GM12878 (cell line): ENCODE measurements around the gene RAB3C.

ENCODE experiments used
- BHLHE40 ChIP-seq, 2 experiments: fragments of 450-650 bp in 1 of 2; IDR thresholded peaks; 2 replicates each; pipeline ENCODE4 v1.6.1; 2011 to 2017; ENCODE audit warnings: low read depth in 2 of 2, borderline replicate concordance in 1 of 2, improper control_type of control experiment in 1 of 2, low read length in 1 of 2, mild to moderate bottlenecking in 1 of 2
- CEBPB ChIP-seq, 2 experiments: fragments of 150-350 bp in 1 of 2; IDR thresholded peaks; 2 replicates each; pipeline ENCODE4 v1.6.1; 2012 to 2014; ENCODE audit warnings: low read depth in 2 of 2, low read length in 2 of 2, borderline replicate concordance in 1 of 2, inconsistent platforms in 1 of 2
- CTCF ChIP-seq, 3 experiments: IDR thresholded peaks in 2 of 3; conservative IDR thresholded peaks in 1 of 3; 2 replicates each; pipeline ENCODE4 v1.5.1; 2011; ENCODE audit warnings: low read depth in 3 of 3, low read length in 3 of 3, mild to moderate bottlenecking in 3 of 3, control low read depth in 2 of 3, moderate library complexity in 2 of 3, inconsistent platforms in 1 of 3, mixed read lengths in 1 of 3; ENCODE audit not compliant: control insufficient read depth in 2 of 3, insufficient read depth in 1 of 3; ENCODE audit errors: extremely low read depth in 1 of 3
- EP300 ChIP-seq, 2 experiments: fragments of 150-350 bp in 1 of 2; IDR thresholded peaks; 2 replicates each; pipeline ENCODE4 v1.6.1; 2011 to 2012; ENCODE audit warnings: low read depth in 2 of 2, low read length in 2 of 2, borderline replicate concordance in 1 of 2, improper control_type of control experiment in 1 of 2, inconsistent platforms in 1 of 2; ENCODE audit not compliant: control insufficient read depth in 1 of 2
- ESRRA ChIP-seq: IDR thresholded peaks from 2 replicates; pipeline ENCODE4 v1.6.1; 2012; ENCODE audit warnings: mild to moderate bottlenecking, low read length, improper control_type of control experiment
- EZH2 ChIP-seq: IDR thresholded peaks from 2 replicates; pipeline ENCODE4 v1.6.1; 2012; ENCODE audit warnings: low read depth, mild to moderate bottlenecking, control low read depth, inconsistent platforms, low read length, borderline replicate concordance; ENCODE audit not compliant: control insufficient read depth
- KAT2A ChIP-seq: conservative IDR thresholded peaks from 2 replicates; pipeline ENCODE4 v1.6.1; 2011; ENCODE audit warnings: low read depth, low read length; ENCODE audit not compliant: control insufficient read depth
- MEF2B ChIP-seq: fragments of 450-650 bp; IDR thresholded peaks from 2 replicates; pipeline ENCODE4 v1.6.1; 2018; ENCODE audit warnings: mild to moderate bottlenecking, moderate library complexity; ENCODE audit not compliant: partially characterized antibody, poor library complexity, severe bottlenecking
- POLR2A ChIP-seq: IDR thresholded peaks from 2 replicates; pipeline ENCODE4 v1.6.1; 2011; ENCODE audit warnings: low read depth, mild to moderate bottlenecking, low read length
- RB1 ChIP-seq: fragments of 450-650 bp; formaldehyde crosslinking; IDR thresholded peaks from 2 replicates; pipeline ENCODE4 v1.6.1; 2017; ENCODE audit warnings: mild to moderate bottlenecking, borderline replicate concordance
- TCF12 ChIP-seq: IDR thresholded peaks from 2 replicates; pipeline ENCODE4 v1.6.1; 2011; ENCODE audit warnings: low read depth, mild to moderate bottlenecking, low read length
- ZZZ3 ChIP-seq: IDR thresholded peaks from 2 replicates; pipeline ENCODE4 v1.6.1; 2011; ENCODE audit warnings: low read depth; ENCODE audit not compliant: control insufficient read depth, insufficient read length
- TF ChIP-seq, protein P1 (sequence below): IDR thresholded peaks from 2 replicates; pipeline ENCODE4 v1.6.1; 2012; ENCODE audit warnings: low read depth, low read length, improper control_type of control experiment
- TF ChIP-seq, protein P2 (sequence below): IDR thresholded peaks from 2 replicates; pipeline ENCODE4 v1.6.1; 2011; ENCODE audit warnings: low read depth, mild to moderate bottlenecking, low read length, moderate library complexity, borderline replicate concordance; ENCODE audit errors: extremely low read depth

DNA sequence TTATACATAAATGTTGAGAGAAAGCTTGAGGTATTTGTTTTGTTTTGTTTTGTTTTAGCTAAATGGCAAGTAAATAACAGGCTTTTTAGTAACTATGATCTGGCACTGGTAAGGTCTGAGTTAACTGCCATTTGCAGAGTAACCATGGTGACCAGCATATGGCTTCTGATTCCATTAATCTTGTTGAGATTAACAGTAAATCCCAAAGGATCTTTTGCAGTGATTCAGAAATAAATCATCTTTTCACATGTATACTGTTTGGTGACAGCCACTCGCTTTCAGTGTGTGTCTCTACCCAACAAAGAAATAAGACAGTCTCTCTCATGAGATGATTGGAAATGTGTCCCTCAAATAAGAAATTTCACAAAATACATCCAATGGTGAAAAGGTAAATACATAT, 235.6 kb downstream of the RAB3C start:
- no peak for TF ChIP-seq TCF12
- no peak for TF ChIP-seq BHLHE40 (IDR thresholded peaks at IDR 0.05; ENCODE audit: borderline replicate concordance in 1 of 2, low read depth in 2 of 2, low read length in 1 of 2)
- TF ChIP-seq ZZZ3: no peak
- TF ChIP-seq KAT2A: no peak
- no peak for TF ChIP-seq EZH2
- TF ChIP-seq, protein P1, sequence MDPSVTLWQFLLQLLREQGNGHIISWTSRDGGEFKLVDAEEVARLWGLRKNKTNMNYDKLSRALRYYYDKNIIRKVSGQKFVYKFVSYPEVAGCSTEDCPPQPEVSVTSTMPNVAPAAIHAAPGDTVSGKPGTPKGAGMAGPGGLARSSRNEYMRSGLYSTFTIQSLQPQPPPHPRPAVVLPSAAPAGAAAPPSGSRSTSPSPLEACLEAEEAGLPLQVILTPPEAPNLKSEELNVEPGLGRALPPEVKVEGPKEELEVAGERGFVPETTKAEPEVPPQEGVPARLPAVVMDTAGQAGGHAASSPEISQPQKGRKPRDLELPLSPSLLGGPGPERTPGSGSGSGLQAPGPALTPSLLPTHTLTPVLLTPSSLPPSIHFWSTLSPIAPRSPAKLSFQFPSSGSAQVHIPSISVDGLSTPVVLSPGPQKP: no peak
- TF ChIP-seq RB1: no peak
- TF ChIP-seq ESRRA: no peak
- TF ChIP-seq, protein P2, sequence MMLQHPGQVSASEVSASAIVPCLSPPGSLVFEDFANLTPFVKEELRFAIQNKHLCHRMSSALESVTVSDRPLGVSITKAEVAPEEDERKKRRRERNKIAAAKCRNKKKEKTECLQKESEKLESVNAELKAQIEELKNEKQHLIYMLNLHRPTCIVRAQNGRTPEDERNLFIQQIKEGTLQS: no peak
- no peak for TF ChIP-seq EP300 (IDR thresholded peaks at IDR 0.05; ENCODE audit: borderline replicate concordance in 1 of 2, control insufficient read depth in 1 of 2, low read depth in 2 of 2, low read length in 2 of 2)
- no peak for TF ChIP-seq CEBPB (IDR thresholded peaks at IDR 0.05; ENCODE audit: borderline replicate concordance in 1 of 2, low read depth in 2 of 2, low read length in 2 of 2)
- no peak for TF ChIP-seq CTCF (IDR thresholded peaks at IDR 0.05 in 2 of 3, conservative IDR thresholded peaks at IDR 0.05 in 1 of 3; ENCODE audit: control insufficient read depth in 2 of 3, extremely low read depth in 1 of 3, insufficient read depth in 1 of 3, low read depth in 3 of 3, low read length in 3 of 3)
- no peak for TF ChIP-seq MEF2B
- no peak for TF ChIP-seq POLR2A
